RWPE2 (cell line): ENCODE results near the gene NACC2.
A peak's percentile ranks its signal among the peaks of the same experiment; 100 is the strongest.

Experiments used
- ATAC-seq: fragments of 200-7000 bp; cut with Tn5 transposase; 3 replicates; pipeline ENCODE4 v1.9.1; 2021; ENCODE audit warnings: low read depth
- DNase-seq: peaks from one replicate; pipeline ENCODE4 v3.0.0-alpha.2; 2020; ENCODE audit warnings: low spot score
- H3K27ac ChIP-seq: fragments of 450-650 bp; 2 replicates; pipeline ENCODE4 v1.5.1; 2017; ENCODE audit warnings: mild to moderate bottlenecking; ENCODE audit not compliant: poor library complexity, severe bottlenecking
- H3K27me3 ChIP-seq: fragments of 250-450 bp; sonication (Bioruptor Pico); 2 replicates; pipeline ENCODE4 v1.5.1; 2021; ENCODE audit warnings: mild to moderate bottlenecking, moderate library complexity; ENCODE audit not compliant: insufficient read depth, poor library complexity, severe bottlenecking
- H3K36me3 ChIP-seq: fragments of 250-450 bp; sonication (Bioruptor Pico); 2 replicates; pipeline ENCODE4 v1.5.1; 2020; ENCODE audit warnings: low read depth, mild to moderate bottlenecking, moderate library complexity
- H3K4me1 ChIP-seq: fragments of 250-450 bp; sonication (Bioruptor Pico); 2 replicates; pipeline ENCODE4 v1.5.1; 2021; ENCODE audit warnings: mild to moderate bottlenecking, moderate library complexity; ENCODE audit not compliant: insufficient read depth, poor library complexity, severe bottlenecking
- H3K4me3 ChIP-seq: fragments of 250-450 bp; sonication (Bioruptor Pico); 2 replicates; pipeline ENCODE4 v1.5.1; 2021; ENCODE audit warnings: mild to moderate bottlenecking, moderate library complexity; ENCODE audit not compliant: severe bottlenecking
- H3K9me3 ChIP-seq: fragments of 250-450 bp; sonication (Bioruptor Pico); 2 replicates; pipeline ENCODE4 v1.5.1; 2021; ENCODE audit warnings: mild to moderate bottlenecking, moderate library complexity; ENCODE audit not compliant: severe bottlenecking
- TF ChIP-seq, protein P1 (sequence below): fragments of 450-650 bp; IDR thresholded peaks from one replicate; pipeline ENCODE4 v1.5.1; 2017; ENCODE audit warnings: mild to moderate bottlenecking, moderate library complexity; ENCODE audit not compliant: poor library complexity, severe bottlenecking

The NACC2 gene

DNA sequence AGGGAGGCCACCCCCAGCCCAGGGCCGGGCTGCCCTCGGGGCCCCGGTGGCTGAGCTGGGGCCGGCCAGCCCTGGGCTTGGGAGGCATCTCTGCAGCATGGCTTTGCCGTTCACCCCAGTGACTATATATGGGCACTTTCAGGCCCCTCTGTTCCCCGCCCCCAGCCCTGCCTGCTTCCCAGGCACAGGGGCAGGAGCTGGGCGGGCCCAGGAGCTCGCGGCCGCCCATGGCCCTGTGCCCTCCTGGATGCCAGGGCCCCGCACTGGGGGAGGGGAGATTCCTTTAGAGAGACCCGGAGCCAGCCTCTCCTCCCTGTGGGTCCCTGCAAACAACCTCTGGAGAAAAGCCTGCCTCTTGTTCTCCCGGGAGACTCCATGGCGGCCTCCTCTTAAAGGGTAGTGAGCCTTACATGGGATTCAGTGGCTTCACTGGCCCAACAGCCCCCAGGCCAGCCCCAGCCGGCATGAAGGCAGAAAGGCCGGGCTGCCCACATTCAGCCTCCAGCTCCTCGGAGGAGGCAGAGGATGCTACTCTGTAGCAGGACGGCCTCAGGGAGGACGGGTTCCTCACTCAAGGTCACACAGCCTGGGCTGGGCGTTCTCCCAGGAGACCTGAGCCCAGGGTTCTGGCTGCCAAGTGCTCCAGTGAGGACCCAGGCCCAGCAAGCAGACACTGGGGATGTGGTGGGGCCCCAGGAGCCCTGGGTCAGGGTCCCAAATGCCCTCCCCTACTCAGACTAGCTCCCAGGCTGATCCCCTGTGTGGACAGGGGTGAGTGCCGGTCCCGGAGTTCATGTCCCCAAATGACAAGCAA is 4.1 kb downstream of the NACC2 start:
- DNase-seq: no peak
- no peaks in the 10 kb centered on the region for H3K27me3 ChIP-seq
- H3K27ac ChIP-seq: no peak overlapping the region
- TF ChIP-seq, protein P1, sequence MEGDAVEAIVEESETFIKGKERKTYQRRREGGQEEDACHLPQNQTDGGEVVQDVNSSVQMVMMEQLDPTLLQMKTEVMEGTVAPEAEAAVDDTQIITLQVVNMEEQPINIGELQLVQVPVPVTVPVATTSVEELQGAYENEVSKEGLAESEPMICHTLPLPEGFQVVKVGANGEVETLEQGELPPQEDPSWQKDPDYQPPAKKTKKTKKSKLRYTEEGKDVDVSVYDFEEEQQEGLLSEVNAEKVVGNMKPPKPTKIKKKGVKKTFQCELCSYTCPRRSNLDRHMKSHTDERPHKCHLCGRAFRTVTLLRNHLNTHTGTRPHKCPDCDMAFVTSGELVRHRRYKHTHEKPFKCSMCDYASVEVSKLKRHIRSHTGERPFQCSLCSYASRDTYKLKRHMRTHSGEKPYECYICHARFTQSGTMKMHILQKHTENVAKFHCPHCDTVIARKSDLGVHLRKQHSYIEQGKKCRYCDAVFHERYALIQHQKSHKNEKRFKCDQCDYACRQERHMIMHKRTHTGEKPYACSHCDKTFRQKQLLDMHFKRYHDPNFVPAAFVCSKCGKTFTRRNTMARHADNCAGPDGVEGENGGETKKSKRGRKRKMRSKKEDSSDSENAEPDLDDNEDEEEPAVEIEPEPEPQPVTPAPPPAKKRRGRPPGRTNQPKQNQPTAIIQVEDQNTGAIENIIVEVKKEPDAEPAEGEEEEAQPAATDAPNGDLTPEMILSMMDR: no peak
- H3K9me3 ChIP-seq: no peaks in the 10 kb centered on the region
- ATAC-seq: no peak
- no peak overlapping the region for H3K4me3 ChIP-seq
- no peaks in the 10 kb centered on the region for H3K36me3 ChIP-seq
- no peaks in the 10 kb centered on the region for H3K4me1 ChIP-seq

DNA sequence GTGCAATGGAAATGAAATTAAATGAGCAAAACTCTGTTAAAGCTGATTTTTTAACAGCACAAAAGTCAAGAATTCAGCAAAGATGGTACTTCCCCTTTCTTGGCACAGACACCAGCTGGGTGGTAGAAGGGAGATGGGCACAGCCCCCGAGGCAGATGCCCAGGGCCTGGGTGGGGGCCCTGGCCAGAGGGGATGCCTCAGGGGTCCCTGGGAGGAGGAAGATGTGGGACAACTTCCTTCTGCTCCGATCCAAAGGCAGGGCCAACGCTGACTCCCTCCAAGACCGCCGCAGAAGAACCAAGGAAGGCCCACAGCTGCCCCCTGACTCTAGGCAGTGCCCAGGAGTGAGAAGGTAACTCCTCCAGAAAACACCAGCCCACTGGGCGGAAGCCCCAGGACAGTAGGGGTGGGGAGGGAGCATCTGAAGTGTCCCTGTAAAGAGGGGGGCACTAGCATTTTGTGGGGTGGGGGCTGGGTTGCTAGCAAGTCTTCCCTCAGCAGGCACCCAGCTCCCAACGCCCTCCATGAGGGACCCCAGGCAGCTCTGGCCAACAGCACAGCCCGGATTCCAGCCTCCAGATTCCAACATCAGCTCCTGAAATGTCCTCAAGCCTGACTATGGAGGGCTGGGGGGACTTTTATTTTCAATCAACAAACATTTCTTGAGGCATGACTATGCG is 4.9 kb downstream of the NACC2 start:
- no peaks in the 10 kb centered on the region for H3K4me1 ChIP-seq

DNA sequence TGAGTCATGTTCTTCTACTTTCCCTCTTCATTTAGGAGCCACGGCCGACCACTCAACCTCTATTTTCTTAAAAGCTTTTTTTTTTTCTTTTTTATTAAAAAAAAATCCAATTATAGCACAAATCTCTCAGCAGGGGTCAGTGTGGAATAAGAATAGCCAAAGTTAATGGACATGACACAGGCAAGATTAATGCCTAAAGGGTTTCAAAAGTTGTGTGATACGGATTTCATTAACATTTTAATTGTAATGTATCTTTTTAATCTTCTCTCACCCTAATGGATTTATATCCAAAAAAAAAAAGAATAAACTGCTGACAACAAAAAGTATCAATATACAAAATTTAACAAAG is 5.4 kb downstream of the NACC2 start:
- TF ChIP-seq, protein P1: peak; percentile 74
- Histone ChIP-seq H3K27ac (no peak overlapping the region), H3K27me3 (no peaks in the 10 kb centered on the region), H3K36me3 (no peaks in the 10 kb centered on the region), H3K9me3 (no peaks in the 10 kb centered on the region), H3K4me1 (no peaks in the 10 kb centered on the region), H3K4me3 (no peak overlapping the region)
- no peak for DNase-seq
- ATAC-seq: no peak

More for the DNA sequence above, 4.9 kb downstream of the NACC2 start:
- Histone ChIP-seq H3K9me3 (no peaks in the 10 kb centered on the region), H3K27ac (no peak overlapping the region), H3K4me3 (no peak overlapping the region), H3K36me3 (no peaks in the 10 kb centered on the region), H3K27me3 (no peaks in the 10 kb centered on the region)
- ATAC-seq (no peak), DNase-seq (no peak)
- TF ChIP-seq, protein P1: no peak

DNA sequence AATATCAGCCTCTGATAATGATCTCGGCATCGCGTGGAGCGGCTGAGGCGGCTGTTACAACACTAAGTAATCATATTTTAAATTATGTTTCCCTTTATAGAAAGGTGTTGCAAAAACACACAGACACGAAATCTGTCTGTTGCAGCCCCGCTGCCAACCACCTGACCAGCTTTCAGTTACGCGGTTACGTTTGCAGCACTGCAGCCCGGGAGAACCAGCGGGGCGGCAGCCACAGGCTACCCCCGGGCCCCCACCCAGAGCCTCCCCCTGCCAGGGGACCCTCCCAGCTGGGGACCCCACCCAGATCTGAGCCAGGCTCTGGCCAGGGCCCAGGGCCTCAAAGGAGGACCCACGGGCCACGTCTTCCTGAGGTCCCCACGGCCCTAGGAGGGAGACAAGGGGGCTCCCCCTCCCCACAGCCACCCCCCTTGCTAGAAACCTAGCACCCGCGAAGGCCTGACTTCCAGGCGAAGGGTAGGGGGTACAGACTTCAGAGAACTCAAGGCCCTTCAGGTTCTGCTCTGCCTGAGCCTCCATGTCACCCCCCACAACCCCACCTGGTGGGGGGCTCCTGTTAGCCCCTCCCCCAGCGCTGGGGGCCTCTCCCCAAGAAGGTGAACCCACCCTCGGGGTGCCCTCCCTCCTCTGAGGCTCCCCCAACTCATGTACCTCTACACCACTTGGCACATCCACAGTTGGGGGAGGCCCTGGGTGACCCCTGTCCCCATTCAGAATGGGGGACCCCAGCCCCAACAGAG is 6.0 kb downstream of the NACC2 start:
- TF ChIP-seq, protein P1: no peak
- no peaks in the 10 kb centered on the region for H3K9me3 ChIP-seq
- H3K4me3 ChIP-seq: no peak overlapping the region
- H3K27ac ChIP-seq: no peak overlapping the region
- H3K4me1 ChIP-seq: no peaks in the 10 kb centered on the region
- H3K27me3 ChIP-seq: no peaks in the 10 kb centered on the region
- no peak for ATAC-seq
- DNase-seq: no peak
- H3K36me3 ChIP-seq: no peaks in the 10 kb centered on the region
